HG03460 (cell line): ENCODE measurements around the gene PDZD2.
"Not testable (repeated sequence)": the region's sequence is repeated elsewhere in the genome, so short reads cannot be mapped to it uniquely, and the experiment has no call there.

ENCODE experiments used
- ATAC-seq: cut with Tn5 transposase; IDR thresholded peaks from one replicate; pipeline ENCODE4 v1.9.1; 2021; ENCODE audit not compliant: unreplicated experiment

Gene PDZD2

DNA sequence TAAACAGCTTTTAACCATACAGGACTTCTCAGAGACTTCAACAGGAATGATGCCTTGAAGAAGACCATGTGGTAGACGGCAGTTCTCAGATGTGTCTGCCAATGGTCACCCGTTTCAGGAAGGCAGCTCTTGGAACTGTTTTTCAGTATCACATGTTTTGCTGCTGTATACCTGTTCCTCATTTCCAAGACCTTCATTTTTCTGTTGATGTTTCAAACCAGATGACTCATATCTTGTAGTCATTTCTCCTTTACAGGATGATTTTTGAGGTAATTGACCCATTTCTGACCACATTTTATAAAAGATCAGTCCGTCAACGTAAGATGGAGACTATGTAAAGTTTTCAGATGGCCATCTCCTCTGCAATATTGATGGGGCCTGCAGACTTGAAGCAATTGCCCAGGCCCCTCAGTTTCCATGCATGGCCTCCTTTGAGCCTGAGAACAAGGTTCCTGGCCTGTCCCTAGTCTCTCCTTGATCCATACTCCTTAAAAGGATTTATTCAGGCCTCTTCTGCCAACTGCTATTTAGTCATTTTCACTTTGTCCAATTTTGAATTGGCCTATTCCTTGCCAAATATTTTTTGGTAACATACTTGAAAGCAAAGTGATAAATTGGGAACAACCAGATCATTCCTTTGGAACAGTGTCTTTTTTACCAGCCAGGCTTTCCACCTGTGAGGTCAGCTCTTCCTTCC, 128.6 kb downstream of the PDZD2 start:
- no peak for ATAC-seq

DNA sequence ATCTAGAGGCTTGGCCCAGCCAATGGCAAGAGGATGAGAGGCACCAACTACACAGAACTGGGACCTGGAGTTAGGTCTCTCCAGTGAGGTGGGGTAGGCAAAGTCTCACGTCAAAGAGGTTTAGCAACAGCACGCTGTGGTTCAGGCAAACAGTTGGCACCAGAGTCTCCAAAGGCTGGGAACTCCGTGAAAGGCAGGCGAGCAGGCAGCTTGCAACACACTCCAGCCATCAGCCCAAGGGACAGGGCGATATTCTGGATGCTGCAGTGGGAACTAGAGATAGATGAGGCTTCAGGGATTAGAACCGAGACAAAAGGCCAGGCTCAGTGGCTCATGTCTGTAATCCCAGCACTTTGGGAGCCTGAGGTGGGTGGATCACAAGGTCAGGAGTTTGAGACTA, 129.1 kb downstream of the PDZD2 start:
- no peak for ATAC-seq

DNA sequence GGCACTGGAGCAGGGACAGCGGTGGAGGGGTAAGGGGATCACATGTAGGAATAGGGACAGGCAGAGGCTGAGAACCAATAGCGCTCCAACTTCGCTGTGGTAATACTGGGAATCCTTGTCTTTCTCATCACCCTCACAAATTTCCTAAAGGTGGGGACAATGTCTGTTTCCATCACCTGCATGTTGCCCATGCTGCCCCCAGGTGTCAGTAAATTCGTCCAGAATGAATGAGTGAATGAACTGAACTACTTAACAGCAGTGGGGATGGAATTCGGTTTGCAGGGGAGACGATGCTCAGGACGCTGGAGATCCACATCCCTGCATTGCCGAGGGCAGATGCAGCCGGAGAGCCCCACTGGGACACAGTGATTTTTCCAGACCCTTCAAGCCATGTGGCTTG, 129.9 kb downstream of the PDZD2 start:
- ATAC-seq = no peak

- ATAC-seq = no peak
Observed at GRCh38 chr5:31769530-31769929, 130.6 kb downstream of the PDZD2 start.

- ATAC-seq = no peak
Observed at GRCh38 chr5:31770132-31770720, 131.3 kb downstream of the PDZD2 start.

- peak; percentile 85 for ATAC-seq
Observed at GRCh38 chr5:31770998-31771397, 132.1 kb downstream of the PDZD2 start.

GRCh38 chr5:31771500-31771899, 132.6 kb downstream of the PDZD2 start:
- peak; percentile 30 for ATAC-seq

GRCh38 chr5:31776294-31776693, 137.4 kb downstream of the PDZD2 start:
- not testable (repeated sequence) for ATAC-seq

DNA sequence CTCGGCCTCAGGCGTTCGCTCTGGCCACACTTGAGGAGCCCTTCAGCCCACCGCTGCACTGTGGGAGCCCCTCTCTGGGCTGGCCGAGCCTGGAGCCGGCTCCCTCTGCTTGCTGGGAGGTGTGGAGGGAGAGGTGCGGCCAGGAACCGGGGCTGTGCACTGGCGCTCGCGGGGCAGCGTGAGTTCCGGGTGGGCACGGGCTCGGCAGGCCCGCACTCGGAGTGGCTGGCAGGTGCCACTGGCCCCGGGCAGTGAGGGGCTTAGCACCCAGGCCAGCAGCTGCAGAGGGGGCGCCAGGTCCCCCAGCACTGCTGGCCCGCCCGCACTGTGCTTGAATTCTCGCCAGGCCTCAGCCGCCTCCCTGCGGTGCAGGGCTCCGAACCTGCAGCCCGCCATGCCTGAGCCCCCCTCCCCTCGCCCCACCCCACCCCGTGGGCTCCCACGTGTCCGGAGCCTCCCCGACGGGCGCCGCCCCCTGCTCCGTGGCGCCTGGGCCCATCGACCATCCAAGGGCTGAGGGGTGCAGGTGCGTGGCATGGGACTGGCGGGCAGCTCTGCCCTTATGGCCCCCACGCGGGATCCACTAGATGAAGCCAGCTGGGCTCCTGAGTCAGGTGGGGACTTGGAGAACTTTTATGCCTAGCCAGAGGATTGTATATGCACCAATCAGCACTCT, 138.2 kb downstream of the PDZD2 start:
- ATAC-seq = no peak

- no peak for ATAC-seq
Observed at GRCh38 chr5:31781772-31782171, 142.8 kb downstream of the PDZD2 start.

- no peak for ATAC-seq
Observed at GRCh38 chr5:31783086-31783645, 144.2 kb downstream of the PDZD2 start.

DNA sequence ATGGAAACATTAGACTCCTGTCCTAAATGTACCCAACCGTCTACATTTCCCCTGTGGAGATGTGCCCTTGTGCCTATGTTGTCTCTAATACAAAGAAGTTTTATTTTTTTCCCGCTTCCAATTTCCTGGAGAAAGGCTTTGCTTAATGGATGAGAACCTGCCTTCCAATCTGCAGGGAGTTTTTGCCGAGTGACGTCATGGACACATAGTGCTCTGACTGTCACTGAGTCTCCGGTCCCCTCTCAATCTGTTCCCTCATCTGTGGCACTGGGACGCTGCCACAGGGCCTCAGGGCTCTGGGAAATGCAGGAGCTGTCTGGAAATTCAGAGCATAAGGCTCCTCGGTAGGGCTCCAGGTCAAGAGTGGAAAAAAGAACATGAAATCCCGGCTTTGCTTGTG, 144.8 kb downstream of the PDZD2 start:
- no peak for ATAC-seq

DNA sequence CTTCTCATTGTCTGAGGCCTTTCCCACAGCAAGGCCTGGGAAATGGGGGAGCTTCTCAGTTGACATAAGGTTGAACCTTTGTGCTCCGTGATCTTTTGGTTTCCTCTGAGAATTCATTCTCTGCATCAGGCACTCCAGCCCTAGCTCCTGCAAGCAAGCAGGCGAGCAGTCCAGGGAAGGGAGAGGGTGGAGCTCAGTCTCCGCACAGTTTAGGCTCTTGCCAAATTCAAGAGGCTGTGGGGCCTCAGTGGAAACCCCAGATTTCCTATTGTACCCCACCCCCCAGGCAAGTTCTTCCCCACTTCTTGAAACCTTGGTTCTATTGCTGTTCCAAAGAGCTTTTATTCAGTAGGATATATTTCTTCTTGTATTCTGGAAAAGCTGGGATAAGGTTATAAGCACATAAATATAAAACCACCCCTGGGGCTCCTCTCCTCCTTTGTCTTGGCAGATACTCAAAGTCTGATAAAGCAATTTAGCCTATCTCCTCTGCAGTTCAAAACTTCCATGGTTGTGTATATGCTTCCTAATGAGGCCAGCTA, 147.2 kb downstream of the PDZD2 start:
- no peak for ATAC-seq

DNA sequence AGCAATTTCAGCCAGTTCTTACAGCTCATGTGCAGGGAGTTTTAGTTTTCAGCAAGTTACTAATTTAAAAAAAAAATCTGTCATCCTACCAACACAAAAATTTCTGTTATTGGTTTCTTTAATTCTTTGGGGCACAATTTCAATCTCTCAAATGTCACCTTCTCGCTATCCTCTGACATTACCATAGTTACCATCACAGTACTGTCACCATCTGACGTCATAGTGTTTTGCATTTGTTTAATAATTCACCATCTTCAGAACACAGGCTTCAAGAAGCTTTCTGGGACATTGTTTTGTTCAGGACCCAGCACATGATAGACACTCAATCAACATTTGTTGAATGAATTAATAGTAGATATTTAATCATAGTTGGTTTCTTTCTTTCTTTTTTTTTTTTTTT, 155.1 kb downstream of the PDZD2 start:
- ATAC-seq = no peak

DNA sequence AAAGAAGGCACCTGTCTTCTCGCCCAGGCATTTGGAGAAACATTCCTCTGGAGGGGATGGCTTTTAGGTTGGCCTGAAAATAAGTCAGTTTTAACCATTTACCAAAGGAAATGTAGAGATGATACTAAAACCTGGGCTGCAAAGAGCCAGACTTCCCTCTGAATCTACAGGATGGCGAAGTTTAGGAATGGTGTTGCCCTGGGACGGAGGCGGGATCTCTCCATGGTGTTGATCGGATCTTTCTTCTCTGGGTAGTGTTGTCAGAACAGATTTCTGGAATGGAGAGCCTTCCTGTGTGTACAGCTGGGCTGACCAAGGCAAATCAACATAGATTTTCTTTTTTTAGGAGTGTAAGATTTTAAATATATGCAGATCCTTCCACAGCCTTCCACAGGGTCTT, 159.2 kb downstream of the PDZD2 start:
- no peak for ATAC-seq

DNA sequence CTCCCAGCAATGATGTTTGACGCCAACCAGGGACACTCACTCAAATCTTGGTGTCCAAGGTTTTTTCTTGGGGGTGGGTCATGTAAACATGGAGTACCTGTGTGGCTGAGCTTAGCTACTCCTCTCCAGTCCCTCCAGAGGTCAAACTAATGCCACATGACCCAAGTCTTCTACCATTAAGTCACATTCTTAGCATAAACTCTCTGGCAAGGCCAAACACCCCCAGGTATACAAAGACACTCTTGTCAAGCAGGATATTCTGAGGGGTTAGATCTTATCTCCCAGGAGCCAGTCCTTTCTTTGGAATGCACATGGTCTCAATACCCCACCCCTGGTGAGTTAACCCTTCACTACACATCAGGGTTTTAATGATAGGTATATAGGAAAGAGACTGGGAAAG, 161.4 kb downstream of the PDZD2 start:
- ATAC-seq = no peak

DNA sequence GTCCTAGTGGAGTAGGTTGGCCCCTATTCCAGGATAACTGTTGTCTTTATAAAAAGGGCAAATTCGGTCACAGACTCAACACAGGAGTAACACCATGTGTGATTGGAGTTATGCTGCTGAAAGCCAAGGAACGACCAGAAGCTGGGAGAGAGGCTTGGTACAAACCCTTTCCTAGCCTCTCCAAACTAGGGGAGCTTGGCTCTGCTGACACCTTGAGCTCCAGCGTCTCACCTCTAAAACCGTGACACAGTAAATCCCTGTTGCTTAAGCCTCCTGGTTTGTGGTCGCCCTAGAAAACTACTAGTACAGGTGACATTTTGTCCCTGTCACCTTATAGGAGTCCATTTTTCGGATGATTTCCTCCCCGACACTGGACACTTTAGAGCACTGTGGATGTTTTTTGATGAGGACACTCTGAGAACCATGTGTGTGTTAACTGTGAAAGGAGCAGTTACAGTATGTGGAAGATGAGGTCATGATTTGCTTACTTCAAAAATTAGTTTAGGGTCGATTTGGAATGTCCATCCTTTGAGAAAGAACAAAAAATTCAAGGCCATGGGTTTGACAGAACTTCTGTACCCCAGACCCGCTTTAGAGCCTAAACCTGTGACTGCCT, 167.0 kb downstream of the PDZD2 start:
- no peak for ATAC-seq

GRCh38 chr5:31806561-31806960, 167.6 kb downstream of the PDZD2 start:
- ATAC-seq = no peak

DNA sequence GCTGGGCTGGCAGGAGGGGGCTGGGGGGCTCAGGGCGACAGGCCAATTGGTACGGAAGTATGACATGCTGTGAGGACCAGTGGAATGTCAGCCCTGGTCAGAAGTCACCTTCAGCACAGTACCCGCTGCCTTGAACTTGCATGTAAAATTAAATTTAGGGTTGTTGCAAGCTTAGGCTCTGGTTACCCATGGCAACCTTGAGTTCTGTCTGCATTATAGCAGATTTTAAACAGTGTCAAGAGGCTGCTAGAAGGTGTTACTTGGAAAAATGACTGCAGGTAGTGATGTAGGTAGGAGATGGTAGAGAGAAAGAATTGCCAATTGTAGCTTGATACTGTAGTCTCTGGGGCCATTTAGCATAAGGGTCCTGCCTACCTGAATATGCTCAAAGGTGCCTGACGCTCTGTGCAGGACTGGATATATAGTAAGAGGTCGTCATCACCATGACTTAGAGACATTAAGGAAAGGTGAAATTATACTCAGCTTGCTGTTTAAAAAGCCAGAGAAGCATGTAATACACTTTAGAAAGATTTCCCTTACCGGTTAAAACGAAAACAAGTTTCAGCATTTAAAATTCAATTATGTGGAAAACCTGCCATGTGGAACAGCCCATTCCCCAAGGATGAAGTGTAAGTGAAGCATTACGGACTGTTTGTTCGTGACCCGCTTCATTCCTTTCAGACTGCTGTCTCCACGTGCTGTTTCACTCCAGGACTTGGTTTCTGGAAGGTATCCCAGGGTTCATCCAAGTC, 169.0 kb downstream of the PDZD2 start:
- no peak for ATAC-seq

- ATAC-seq = no peak
Observed at GRCh38 chr5:31809050-31809870, 170.3 kb downstream of the PDZD2 start.
